Neutrophil (primary cell): ENCODE measurements around the gene MAMLD1.

Experiments used
- H3K27ac ChIP-seq: fragments of 200-600 bp; sonication (generic); 2 replicates; pipeline ENCODE4 v1.5.1; 2016; ENCODE audit warnings: mild to moderate bottlenecking, moderate library complexity
- H3K27me3 ChIP-seq: fragments of 200-600 bp; sonication (generic); 2 replicates; pipeline ENCODE4 v1.6.0; 2016; ENCODE audit warnings: mild to moderate bottlenecking
- H3K36me3 ChIP-seq: fragments of 200-600 bp; sonication (generic); 2 replicates; pipeline ENCODE4 v1.5.1; 2017
- H3K4me1 ChIP-seq, 2 experiments: fragments of 200-600 bp in 1 of 2; sonication (generic) in 1 of 2; 1 replicate in 1 of 2; 2 replicates in 1 of 2; pipeline versions ENCODE4 v1.5.1 to v1.6.1; 2013 to 2016; ENCODE audit warnings: low read depth in 1 of 2, low read length in 1 of 2, mild to moderate bottlenecking in 1 of 2, moderate library complexity in 1 of 2; ENCODE audit not compliant: control insufficient read depth in 1 of 2, insufficient read depth in 1 of 2
- H3K4me3 ChIP-seq, 2 experiments: fragments of 200-600 bp in 1 of 2; sonication (generic) in 1 of 2; 1 replicate in 1 of 2; 2 replicates in 1 of 2; pipeline ENCODE4 v1.5.1; 2013 to 2016; ENCODE audit warnings: low read depth in 1 of 2, low read length in 1 of 2, mild to moderate bottlenecking in 1 of 2, moderate library complexity in 1 of 2
- H3K9me3 ChIP-seq: fragments of 200-600 bp; sonication (generic); 2 replicates; pipeline ENCODE4 v1.5.1; 2016
- TF ChIP-seq, protein P1 (sequence below): fragments of 200-600 bp; sonication (generic); IDR thresholded peaks from 2 replicates; pipeline ENCODE4 v1.5.1; 2016; ENCODE audit warnings: antibody characterized with exemption

Gene MAMLD1

DNA sequence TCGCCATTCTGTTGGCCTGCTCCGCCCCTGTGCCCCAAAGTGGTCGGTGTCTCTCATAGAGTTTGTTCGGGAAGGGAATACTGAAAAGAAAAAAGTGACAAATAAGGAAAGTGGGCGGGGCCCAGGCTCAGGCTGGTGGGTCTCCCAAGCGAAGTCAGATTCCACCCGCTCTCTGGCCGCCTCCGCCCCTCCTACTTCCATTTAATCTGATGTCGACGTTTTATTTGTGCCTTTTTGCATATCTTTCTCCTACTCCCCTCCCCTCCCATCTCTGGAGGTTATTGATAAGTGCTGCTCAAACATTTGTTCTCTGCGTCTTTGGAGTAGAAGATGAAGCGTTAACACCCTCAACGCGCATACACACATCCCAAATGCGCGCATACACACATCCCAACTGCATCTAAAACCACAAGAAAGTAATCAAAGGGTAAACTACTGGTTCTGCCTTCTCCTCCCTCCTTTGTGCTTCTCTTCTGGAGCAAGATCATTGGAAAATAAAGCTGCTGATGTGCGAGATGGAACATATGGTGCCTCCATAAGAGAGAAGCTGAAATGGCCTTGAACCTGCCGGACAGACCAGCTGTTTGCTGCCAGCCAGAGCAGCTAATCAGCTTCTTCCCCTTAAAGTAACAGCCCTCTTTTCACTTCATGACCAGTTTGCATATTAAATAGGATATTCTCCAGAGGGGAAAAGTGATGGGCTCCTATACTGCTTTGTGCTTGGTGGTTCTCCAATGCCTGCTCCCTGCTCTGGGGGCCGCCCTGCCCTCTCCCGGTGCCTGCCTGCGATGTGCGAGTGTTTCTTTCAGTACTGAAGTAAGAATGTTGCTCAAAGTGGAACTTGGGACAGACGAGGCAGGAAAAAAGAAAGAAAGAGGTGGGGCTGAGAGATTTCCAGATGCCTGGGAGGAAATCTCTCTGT is 3.1 kb downstream of the MAMLD1 start:
- H3K9me3 ChIP-seq = no peaks in the 10 kb centered on the region
- peak overlapping the region; percentile 56 to 67 for H3K4me3 ChIP-seq
- peaks cover 38 to 48% of the 10 kb centered on the region in 2 experiments for H3K4me1 ChIP-seq
- H3K36me3 ChIP-seq = no peaks in the 10 kb centered on the region
- TF ChIP-seq, protein P1, sequence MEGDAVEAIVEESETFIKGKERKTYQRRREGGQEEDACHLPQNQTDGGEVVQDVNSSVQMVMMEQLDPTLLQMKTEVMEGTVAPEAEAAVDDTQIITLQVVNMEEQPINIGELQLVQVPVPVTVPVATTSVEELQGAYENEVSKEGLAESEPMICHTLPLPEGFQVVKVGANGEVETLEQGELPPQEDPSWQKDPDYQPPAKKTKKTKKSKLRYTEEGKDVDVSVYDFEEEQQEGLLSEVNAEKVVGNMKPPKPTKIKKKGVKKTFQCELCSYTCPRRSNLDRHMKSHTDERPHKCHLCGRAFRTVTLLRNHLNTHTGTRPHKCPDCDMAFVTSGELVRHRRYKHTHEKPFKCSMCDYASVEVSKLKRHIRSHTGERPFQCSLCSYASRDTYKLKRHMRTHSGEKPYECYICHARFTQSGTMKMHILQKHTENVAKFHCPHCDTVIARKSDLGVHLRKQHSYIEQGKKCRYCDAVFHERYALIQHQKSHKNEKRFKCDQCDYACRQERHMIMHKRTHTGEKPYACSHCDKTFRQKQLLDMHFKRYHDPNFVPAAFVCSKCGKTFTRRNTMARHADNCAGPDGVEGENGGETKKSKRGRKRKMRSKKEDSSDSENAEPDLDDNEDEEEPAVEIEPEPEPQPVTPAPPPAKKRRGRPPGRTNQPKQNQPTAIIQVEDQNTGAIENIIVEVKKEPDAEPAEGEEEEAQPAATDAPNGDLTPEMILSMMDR = no peak
- no peak overlapping the region for H3K27ac ChIP-seq
- H3K27me3 ChIP-seq = peaks cover 62% of the 10 kb centered on the region

DNA sequence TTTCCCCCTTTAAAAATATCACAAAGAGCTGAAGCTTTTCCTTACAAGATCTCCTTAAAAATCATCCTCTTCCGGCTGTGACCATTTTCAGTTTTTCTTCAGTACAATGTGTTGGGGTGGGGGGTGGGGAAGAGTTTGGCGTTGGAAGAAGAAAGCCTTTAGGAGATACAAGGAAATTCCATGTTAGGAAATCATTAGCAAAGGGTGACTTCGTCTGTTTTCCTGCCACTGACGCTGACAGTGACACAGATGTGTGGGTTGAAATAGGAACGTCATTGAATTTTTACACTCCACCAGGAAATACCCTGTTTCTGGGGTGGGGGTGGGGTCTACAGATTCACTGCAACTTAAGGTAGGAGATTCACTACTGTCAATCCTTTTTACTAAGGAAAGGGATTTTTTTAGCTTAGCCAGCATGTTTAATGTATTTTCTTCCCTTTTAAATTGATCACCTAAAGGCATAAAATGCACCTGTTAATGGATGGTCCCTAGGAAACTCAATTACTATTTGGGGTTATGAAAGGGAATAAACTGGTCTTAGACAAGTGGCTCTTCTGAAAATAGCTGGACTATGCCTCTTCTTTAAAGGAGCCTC is 3.9 kb downstream of the MAMLD1 start:
- Histone ChIP-seq H3K27ac (no peak overlapping the region), H3K4me3 (peak overlapping the region; percentile 34 to 67), H3K9me3 (no peaks in the 10 kb centered on the region), H3K27me3 (peaks cover 54% of the 10 kb centered on the region), H3K36me3 (no peaks in the 10 kb centered on the region), H3K4me1 (peaks cover 38 to 41% of the 10 kb centered on the region in 2 experiments)
- TF ChIP-seq, protein P1 = no peak

DNA sequence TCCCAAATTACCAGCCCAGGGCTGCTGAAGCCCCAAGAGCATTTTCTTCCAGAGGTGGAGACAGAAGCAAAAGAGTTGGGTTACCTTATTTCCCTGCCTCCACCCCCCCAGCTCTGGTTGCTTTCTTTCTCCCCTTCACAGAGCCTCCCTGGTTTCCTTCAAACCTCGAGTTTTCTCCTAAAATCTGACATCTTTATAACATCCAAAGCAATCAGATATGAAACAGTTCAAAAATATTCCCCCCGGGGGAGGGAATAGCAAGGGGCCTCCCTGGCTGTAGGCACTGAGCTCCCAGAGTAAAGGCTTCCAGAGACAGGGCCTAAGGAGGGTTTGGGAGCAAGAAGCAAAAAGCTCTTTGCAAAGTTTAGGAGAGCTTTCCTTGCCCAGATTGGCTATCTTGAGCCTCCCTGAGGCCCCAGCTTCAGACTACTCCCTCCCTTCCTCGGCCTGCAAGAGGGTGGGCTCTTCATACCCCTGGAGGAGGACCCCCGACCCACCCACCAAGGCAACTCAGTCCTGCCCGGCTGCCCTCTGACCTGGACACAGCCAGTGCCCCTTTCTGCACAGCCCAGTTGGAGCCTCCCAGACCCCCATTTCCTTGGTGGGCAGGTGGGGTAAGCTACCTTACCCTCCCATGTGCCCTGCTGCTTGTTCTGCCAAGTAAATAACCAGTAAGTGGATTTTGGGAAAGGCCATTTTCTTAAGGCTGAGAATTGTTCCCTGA is 7.6 kb downstream of the MAMLD1 start:
- Histone ChIP-seq H3K4me1 (peaks cover 10 to 11% of the 10 kb centered on the region in 2 experiments), H3K9me3 (no peaks in the 10 kb centered on the region), H3K27ac (no peak overlapping the region), H3K27me3 (peaks cover 17% of the 10 kb centered on the region), H3K4me3 (no peak overlapping the region), H3K36me3 (no peaks in the 10 kb centered on the region)
- TF ChIP-seq, protein P1 = no peak

DNA sequence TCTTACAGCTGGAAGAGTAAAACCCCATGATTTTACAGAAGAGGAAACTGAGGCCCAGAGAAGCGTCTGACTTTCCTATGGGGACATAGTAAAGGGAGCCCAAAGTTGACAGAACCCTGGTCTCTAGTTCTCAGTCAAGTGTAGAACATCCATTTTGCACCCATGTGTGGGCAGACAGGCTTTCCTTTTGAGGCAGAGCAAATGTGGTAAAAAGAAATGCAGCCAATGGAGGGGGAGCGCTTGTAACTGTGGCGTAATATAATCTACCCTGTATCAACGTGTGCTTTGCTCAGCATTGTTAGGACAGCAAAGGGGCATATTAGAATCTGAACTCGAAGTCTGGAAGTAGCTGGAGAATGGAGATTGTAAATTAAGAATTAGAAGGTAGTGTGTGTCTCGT is 8.8 kb downstream of the MAMLD1 start:
- Histone ChIP-seq H3K36me3 (no peaks in the 10 kb centered on the region), H3K9me3 (no peaks in the 10 kb centered on the region), H3K27ac (no peak overlapping the region), H3K4me3 (no peak overlapping the region), H3K27me3 (peaks cover 6% of the 10 kb centered on the region), H3K4me1 (no peaks in the 10 kb centered on the region)
- TF ChIP-seq, protein P1 = no peak

DNA sequence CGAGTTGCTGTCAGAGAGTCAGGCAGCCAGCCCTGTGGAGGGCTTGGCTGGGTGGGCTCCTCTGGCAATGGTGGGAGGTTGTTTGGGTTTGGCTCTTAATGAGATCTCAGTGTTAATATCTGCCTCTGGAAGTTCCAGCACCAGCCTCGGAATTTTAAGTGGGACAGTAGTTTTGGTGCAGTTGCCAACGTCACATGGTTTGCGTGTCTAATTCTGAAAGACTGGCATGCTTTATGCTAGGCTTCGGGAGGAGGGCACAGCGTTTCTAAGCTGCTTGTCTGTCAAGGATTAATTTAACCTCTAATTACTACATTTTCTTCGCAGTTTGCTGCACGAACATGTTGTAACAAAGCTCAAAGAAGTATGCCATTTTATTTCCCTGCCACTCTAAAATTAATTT is 9.2 kb downstream of the MAMLD1 start:
- Histone ChIP-seq H3K4me3 (no peak overlapping the region), H3K27me3 (peaks cover 2% of the 10 kb centered on the region), H3K36me3 (no peaks in the 10 kb centered on the region), H3K9me3 (no peaks in the 10 kb centered on the region), H3K27ac (no peak overlapping the region), H3K4me1 (no peaks in the 10 kb centered on the region)
- TF ChIP-seq, protein P1 = no peak
